Measurements from ENCODE around the gene CHST11. TPM values are rescaled to one million over a fixed set of nuclear protein-coding genes. Genes with fewer than 3 reads are reported as not detected.

CHST11 gene
- total and polyA plus RNA-seq, 9 of the 15 experiments (the other 6 are each of a cell fraction or from before 2014, with no cell fraction given): 2.3 to 38.7 (median 15.0) TPM

GRCh38 chr12:104734541-104735095 is 277.9 kb downstream of the CHST11 start:
- intact Hi-C loops (cut with micrococcal nuclease) (loop anchor here (5.0 kb wide), 2 partner anchors 318 to 368 kb away; no protein-coding TSS in a partner anchor), in situ Hi-C loops (cut with MboI) (no loop called here)
- 38% methylated on average over 4 of the region's 6 CpGs for WGBS (ENCODE audit: insufficient coverage, low coverage, missing lambda C conversion rate)
- POLR2A ChIA-PET: interaction anchor here (0.7 kb wide), 3 partner anchors 11 to 160 kb away, joined by 3 to 4 read pairs (median 3); no protein-coding TSS in a partner anchor
- no peaks in the 10 kb centered on the region for H3K9me3 ChIP-seq (replicated peaks; ENCODE audit: control insufficient read depth, insufficient read depth, low read depth, low read length)
- no peak for ATAC-seq
- FAIRE-seq: no peak
- peaks cover 0 to 3% of the 10 kb centered on the region in 2 experiments; a peak in 1 of 5 replicates for H3K4me1 ChIP-seq (replicated peaks in 1 of 2; ENCODE audit: control insufficient read depth in 2 of 2, insufficient read depth in 2 of 2, low read length in 2 of 2)
- no peak for TF ChIP-seq GTF2E2 (tag; IDR thresholded peaks at IDR 0.05)
- no peak for TF ChIP-seq ZNF140 (CRISPR knock-in tag; IDR thresholded peaks at IDR 0.05)
- no peak for TF ChIP-seq CHD4 (IDR thresholded peaks at IDR 0.05; ENCODE audit: insufficient read depth, insufficient replicate concordance, low read depth, low read length, poor library complexity, severe bottlenecking)
- TF ChIP-seq OTX1 (CRISPR knock-in tag; IDR thresholded peaks at IDR 0.05): no peak
- TF ChIP-seq SIX5 (IDR thresholded peaks at IDR 0.05; ENCODE audit: borderline replicate concordance in 1 of 2, insufficient read depth in 1 of 2, low read depth in 1 of 2, low read length in 2 of 2): no peak
- TF ChIP-seq TEAD1 (CRISPR knock-in tag; IDR thresholded peaks at IDR 0.05): no peak
- no peak for TF ChIP-seq ZNF134 (CRISPR knock-in tag; conservative IDR thresholded peaks at IDR 0.05)
- TF ChIP-seq SNIP1 (IDR thresholded peaks at IDR 0.05; ENCODE audit: low read depth): no peak
- TF ChIP-seq, protein P1, sequence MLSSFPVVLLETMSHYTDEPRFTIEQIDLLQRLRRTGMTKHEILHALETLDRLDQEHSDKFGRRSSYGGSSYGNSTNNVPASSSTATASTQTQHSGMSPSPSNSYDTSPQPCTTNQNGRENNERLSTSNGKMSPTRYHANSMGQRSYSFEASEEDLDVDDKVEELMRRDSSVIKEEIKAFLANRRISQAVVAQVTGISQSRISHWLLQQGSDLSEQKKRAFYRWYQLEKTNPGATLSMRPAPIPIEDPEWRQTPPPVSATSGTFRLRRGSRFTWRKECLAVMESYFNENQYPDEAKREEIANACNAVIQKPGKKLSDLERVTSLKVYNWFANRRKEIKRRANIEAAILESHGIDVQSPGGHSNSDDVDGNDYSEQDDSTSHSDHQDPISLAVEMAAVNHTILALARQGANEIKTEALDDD (IDR thresholded peaks at IDR 0.05): no peak
- TF ChIP-seq ZNF551 (CRISPR knock-in tag; IDR thresholded peaks at IDR 0.05): no peak
- no peak for TF ChIP-seq MITF (IDR thresholded peaks at IDR 0.05)
- H3K79me2 ChIP-seq (ENCODE audit: control insufficient read depth, insufficient read depth, low read length): no peaks in the 10 kb centered on the region
- BruUV-seq (replicated peaks): no TSS peak
- H4K20me1 ChIP-seq (replicated peaks; ENCODE audit: control insufficient read depth, insufficient read depth, low read length): peaks cover 3% of the 10 kb centered on the region; the same call in 1 of the 2 replicates
- no peak overlapping the region for H3K4me2 ChIP-seq (ENCODE audit: insufficient read depth, low read length)
- no peak overlapping the region for H3K9ac ChIP-seq (ENCODE audit: insufficient read depth in 1 of 2, low read depth in 2 of 2, low read length in 2 of 2)
- H2AFZ ChIP-seq (ENCODE audit: low read depth, low read length): no peak overlapping the region
- no peak overlapping the region for H3K27ac ChIP-seq (ENCODE audit: extremely low read depth, low read depth, low read length)
- CTCF ChIA-PET (ENCODE audit: low intra/inter-chr PET ratio): no interaction called here
- no peak for DNase-seq (ENCODE audit: extremely low read depth in 1 of 4, low spot score in 3 of 4)
- H3K36me3 ChIP-seq (ENCODE audit: control insufficient read depth, insufficient read depth, low read length): no peaks in the 10 kb centered on the region
- peaks cover 3% of the 10 kb centered on the region for H3K9me1 ChIP-seq (ENCODE audit: control insufficient read depth, insufficient read depth, low read length)
- no peaks in the 10 kb centered on the region for H3K27me3 ChIP-seq (ENCODE audit: control insufficient read depth in 2 of 2, insufficient read depth in 2 of 2, low read length in 2 of 2)
- H3K4me3 ChIP-seq: no peak overlapping the region
